ENCODE data around the gene LRP2BP. TPM values are rescaled to one million over a fixed set of nuclear protein-coding genes. Genes with fewer than 3 reads are reported as not detected.

LRP2BP gene
- total RNA-seq, 1 experiment from 2014 or later = 0.19 TPM

Other genes with a start within 250 kb of the LRP2BP start
- gene CFAP97, start 191.9 kb downstream of the LRP2BP start, total RNA-seq (2021) = 28.9 and 35.1 TPM in 2 replicates
- 3.5 and 5.8 TPM in 2 replicates for gene SNX25, start 186.3 kb downstream of the LRP2BP start, total RNA-seq (2021)
- 0.72 TPM in 1 of 2 replicates, not detected in the other for gene ANKRD37, start 917 bp upstream of the LRP2BP start, total RNA-seq (2021)
- gene UFSP2, start 30.0 kb upstream of the LRP2BP start, total RNA-seq (2021) = 22.3 and 23.4 TPM in 2 replicates
- gene CCDC110, start 75.8 kb upstream of the LRP2BP start, total RNA-seq (2021) = 0.50 TPM in 1 of 2 replicates, not detected in the other
- gene PDLIM3, start 139.6 kb upstream of the LRP2BP start, total RNA-seq (2021) = 0.66 TPM in 1 of 2 replicates, not detected in the other

Measured in A673 (cell line).